A549 treated with DMSO at 1 μM for 4 hours (cell line): Measurements from ENCODE around the gene KLHDC7B. TPM values are rescaled to one million over a fixed set of nuclear protein-coding genes. Genes with fewer than 3 reads are reported as not detected.

Experiments
- total RNA-seq: library from RNA; stranded (reverse); fragments of 200-300 nt; extraction: Qiagen RNA extraction; gene quantifications from 5 replicates; pipeline ENCODE4 v1.2.3, GENCODE V29; 2022; ENCODE audit warnings: low read depth

Gene KLHDC7B
- 0.02 to 0.05 TPM (median 0.05 TPM) in 3 of 5 replicates, not detected in the others for total RNA-seq

GRCh38 chr22:50545522-50546325, at the start of gene KLHDC7B:
Gene KLHDC7B, plus strand, starts transcription at chr22:50545899. Its CDS starts 345 bp downstream, at chr22:50546244.

GRCh38 chr22:50507421-50507990, 38.2 kb upstream of the KLHDC7B start, which contains the start of gene LMF2:
Gene LMF2, minus strand, starts transcription at chr22:50507702. Its CDS starts 27 bp downstream, at chr22:50507675.

GRCh38 chr22:50507991-50508884, 37.5 kb upstream of the KLHDC7B start, which contains the start of gene NCAPH2:
Gene NCAPH2, plus strand, starts transcription at chr22:50508224. Its CDS starts 114 bp downstream, at chr22:50508338.

GRCh38 chr22:50525104-50525857, 20.4 kb upstream of the KLHDC7B start, which contains the start of gene SCO2:
Gene SCO2, minus strand, starts transcription at chr22:50525598. Its CDS starts 1,187 bp downstream, at chr22:50524411.

GRCh38 chr22:50529897-50530579, 15.7 kb upstream of the KLHDC7B start, which contains the start of gene TYMP:
Gene TYMP, minus strand, starts transcription at chr22:50530012. Its CDS starts 303 bp downstream, at chr22:50529709.

GRCh38 chr22:50562523-50563412, 17.1 kb downstream of the KLHDC7B start, which contains the start of gene SYCE3:
Gene SYCE3, minus strand, starts transcription at chr22:50562919. Its CDS starts 6,514 bp downstream, at chr22:50556405.

GRCh38 chr22:50577987-50578775, 32.5 kb downstream of the KLHDC7B start, which contains the start of gene CPT1B:
Gene CPT1B, minus strand, starts transcription at chr22:50578427. Its CDS starts 512 bp downstream, at chr22:50577915.

GRCh38 chr22:50582493-50583293, 37.0 kb downstream of the KLHDC7B start, which contains the start of gene CHKB:
Gene CHKB, minus strand, starts transcription at chr22:50582849. Its CDS starts 68 bp downstream, at chr22:50582781.

GRCh38 chr22:50600538-50600937, 54.8 kb downstream of the KLHDC7B start, which contains the start of gene MAPK8IP2:
Gene MAPK8IP2, plus strand, starts transcription at chr22:50600793. Its CDS starts 26 bp downstream, at chr22:50600819.

Other genes starting within 250 kb of the KLHDC7B start
- 94.9 to 120 TPM (median 119 TPM) in 5 replicates for gene PLXNB2, start 238.3 kb upstream of the KLHDC7B start, total RNA-seq
- gene DENND6B, start 218.9 kb upstream of the KLHDC7B start, total RNA-seq = 1.9 to 3.2 TPM (median 3.0 TPM) in 5 replicates
- 10.0 to 15.2 TPM (median 12.7 TPM) in 5 replicates for gene PPP6R2, start 202.6 kb upstream of the KLHDC7B start, total RNA-seq
- 18.1 to 29.4 TPM (median 23.4 TPM) in 5 replicates for gene SBF1, start 70.9 kb upstream of the KLHDC7B start, total RNA-seq
- 0.41 to 0.73 TPM (median 0.58 TPM) in 5 replicates for gene ADM2, start 64.4 kb upstream of the KLHDC7B start, total RNA-seq
- gene MIOX, start 59.0 kb upstream of the KLHDC7B start, total RNA-seq = 0.09 to 0.14 TPM in 2 of 5 replicates, not detected in the others
- 34.0 to 51.8 TPM (median 43.2 TPM) in 5 replicates for gene LMF2, start 38.2 kb upstream of the KLHDC7B start, total RNA-seq
- gene NCAPH2, start 37.7 kb upstream of the KLHDC7B start, total RNA-seq = 34.1 to 42.1 TPM (median 37.3 TPM) in 5 replicates
- 2.6 to 8.0 TPM (median 5.4 TPM) in 5 replicates for gene SCO2, start 20.3 kb upstream of the KLHDC7B start, total RNA-seq
- gene TYMP, start 15.9 kb upstream of the KLHDC7B start, total RNA-seq = 9.5 to 19.2 TPM (median 17.9 TPM) in 5 replicates
- gene SYCE3, start 17.0 kb downstream of the KLHDC7B start, total RNA-seq = 0.30 to 0.80 TPM (median 0.40 TPM) in 4 of 5 replicates, not detected in the other
- 7.4 to 17.3 TPM (median 15.7 TPM) in 5 replicates for gene CPT1B, start 32.5 kb downstream of the KLHDC7B start, total RNA-seq
- 13.0 to 21.1 TPM (median 20.6 TPM) in 5 replicates for gene CHKB, start 37.0 kb downstream of the KLHDC7B start, total RNA-seq
- 2.4 to 4.3 TPM (median 3.7 TPM) in 5 replicates for gene MAPK8IP2, start 54.9 kb downstream of the KLHDC7B start, total RNA-seq
- gene ARSA, start 82.3 kb downstream of the KLHDC7B start, total RNA-seq = 19.5 to 24.0 TPM (median 21.0 TPM) in 5 replicates
- 2.6 to 5.4 TPM (median 4.1 TPM) in 5 replicates for gene SHANK3, start 126.9 kb downstream of the KLHDC7B start, total RNA-seq
- gene ACR, start 192.3 kb downstream of the KLHDC7B start, total RNA-seq = 0.06 TPM in 2 of 5 replicates, not detected in the others
- 14.9 to 22.7 TPM (median 21.8 TPM) in 5 replicates for gene RABL2B, start 237.7 kb downstream of the KLHDC7B start, total RNA-seq